Suppressor macrophage treated with lipopolysaccharide for 1 hour (primary cell): Measurements from ENCODE around the gene PCDHGA6.
"Not testable (repeated sequence)": the region's sequence is repeated elsewhere in the genome, so short reads cannot be mapped to it uniquely, and the experiment has no call there.

ENCODE experiments used
- DNase-seq, 3 donors: peaks; one replicate each; pipeline ENCODE4 v3.0.0-alpha.2; 2020 to 2022

Gene PCDHGA6

DNA sequence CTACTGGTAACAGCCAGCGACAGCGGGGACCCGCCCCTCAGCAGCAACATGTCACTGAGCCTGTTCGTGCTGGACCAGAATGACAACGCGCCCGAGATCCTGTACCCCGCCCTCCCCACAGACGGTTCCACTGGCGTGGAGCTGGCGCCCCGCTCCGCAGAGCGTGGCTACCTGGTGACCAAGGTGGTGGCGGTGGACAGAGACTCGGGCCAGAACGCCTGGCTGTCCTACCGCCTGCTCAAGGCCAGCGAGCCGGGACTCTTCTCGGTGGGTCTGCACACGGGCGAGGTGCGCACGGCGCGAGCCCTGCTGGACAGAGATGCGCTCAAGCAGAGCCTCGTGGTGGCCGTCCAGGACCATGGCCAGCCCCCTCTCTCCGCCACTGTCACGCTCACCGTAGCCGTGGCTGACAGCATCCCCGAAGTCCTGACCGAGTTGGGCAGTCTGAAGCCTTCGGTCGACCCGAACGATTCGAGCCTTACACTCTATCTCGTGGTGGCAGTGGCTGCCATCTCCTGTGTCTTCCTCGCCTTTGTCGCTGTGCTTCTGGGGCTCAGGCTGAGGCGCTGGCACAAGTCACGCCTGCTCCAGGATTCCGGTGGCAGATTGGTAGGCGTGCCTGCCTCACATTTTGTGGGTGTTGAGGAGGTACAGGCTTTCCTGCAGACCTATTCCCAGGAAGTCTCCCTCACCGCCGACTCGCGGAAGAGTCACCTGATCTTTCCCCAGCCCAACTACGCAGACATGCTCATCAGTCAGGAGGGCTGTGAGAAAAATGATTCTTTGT, 20.9 kb downstream of the PCDHGA6 start:
- not testable (repeated sequence) for DNase-seq

DNA sequence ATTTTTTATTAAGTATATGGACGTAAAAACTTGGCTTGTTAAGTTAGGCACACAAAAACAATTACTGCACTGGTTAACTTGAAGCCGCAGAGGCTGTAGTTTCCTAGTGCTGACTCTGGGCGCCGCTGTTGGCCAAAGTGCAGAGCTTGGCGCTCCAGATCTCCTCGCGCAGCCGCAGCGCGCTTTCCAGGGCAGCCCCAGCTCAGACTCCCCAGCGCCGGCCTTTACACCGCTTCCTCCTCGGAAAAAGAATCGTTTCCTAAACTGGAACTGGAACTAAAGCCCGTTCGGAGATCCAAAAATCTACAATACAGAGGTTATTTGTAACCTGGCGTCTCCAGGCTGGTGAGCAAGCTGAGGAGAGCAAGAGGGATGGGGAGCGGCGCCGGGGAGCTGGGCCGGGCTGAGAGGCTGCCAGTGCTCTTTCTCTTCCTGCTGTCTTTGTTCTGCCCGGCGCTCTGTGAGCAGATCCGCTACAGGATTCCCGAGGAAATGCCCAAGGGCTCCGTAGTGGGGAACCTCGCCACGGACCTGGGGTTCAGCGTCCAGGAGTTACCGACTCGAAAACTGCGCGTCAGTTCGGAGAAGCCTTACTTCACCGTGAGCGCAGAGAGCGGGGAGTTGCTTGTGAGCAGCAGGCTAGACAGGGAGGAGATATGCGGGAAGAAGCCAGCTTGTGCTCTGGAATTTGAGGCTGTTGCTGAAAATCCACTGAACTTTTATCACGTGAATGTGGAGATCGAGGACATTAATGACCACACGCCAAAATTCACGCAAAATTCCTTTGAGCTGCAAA, 24.3 kb downstream of the PCDHGA6 start, which contains the start of gene PCDHGB5:
PCDHGB5 (plus strand) TSS at position 192 of the 796 bp plus-strand sequence; CDS start at position 373, 181 bp downstream.
- DNase-seq, result peak; percentile 53 to 75 (median 72)

DNA sequence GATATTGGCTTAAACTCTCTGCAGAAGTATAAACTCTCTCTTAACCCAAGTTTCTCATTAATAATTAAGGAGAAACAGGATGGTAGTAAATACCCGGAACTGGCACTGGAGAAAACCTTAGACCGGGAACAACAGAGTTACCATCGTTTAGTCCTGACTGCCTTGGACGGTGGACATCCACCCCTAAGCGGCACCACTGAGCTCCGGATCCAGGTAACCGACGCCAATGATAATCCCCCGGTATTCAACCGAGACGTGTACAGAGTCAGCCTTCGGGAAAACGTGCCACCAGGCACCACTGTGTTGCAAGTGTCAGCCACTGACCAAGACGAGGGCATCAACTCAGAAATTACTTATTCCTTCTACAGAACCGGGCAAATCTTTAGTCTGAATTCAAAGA, 24.9 kb downstream of the PCDHGA6 start:
- no peak for DNase-seq

DNA sequence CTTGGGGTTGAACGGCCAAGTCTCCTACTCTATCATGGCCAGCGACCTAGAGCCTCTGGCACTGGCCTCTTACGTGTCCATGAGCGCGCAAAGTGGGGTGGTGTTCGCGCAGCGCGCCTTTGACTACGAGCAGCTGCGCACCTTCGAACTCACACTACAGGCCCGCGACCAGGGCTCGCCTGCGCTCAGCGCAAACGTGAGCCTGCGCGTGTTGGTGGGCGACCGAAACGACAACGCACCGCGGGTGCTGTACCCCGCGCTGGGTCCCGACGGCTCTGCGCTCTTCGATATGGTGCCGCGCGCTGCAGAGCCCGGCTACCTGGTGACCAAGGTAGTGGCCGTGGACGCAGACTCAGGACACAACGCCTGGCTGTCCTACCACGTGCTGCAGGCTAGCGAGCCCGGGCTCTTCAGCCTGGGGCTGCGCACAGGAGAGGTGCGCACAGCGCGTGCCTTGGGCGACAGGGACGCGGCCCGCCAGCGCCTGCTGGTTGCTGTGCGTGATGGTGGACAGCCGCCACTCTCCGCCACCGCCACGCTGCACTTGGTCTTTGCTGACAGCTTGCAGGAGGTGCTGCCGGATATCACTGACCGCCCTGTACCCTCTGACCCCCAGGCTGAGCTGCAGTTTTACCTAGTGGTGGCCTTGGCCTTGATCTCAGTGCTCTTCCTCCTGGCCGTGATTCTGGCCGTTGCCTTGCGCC, 26.0 kb downstream of the PCDHGA6 start:
- no peak for DNase-seq

DNA sequence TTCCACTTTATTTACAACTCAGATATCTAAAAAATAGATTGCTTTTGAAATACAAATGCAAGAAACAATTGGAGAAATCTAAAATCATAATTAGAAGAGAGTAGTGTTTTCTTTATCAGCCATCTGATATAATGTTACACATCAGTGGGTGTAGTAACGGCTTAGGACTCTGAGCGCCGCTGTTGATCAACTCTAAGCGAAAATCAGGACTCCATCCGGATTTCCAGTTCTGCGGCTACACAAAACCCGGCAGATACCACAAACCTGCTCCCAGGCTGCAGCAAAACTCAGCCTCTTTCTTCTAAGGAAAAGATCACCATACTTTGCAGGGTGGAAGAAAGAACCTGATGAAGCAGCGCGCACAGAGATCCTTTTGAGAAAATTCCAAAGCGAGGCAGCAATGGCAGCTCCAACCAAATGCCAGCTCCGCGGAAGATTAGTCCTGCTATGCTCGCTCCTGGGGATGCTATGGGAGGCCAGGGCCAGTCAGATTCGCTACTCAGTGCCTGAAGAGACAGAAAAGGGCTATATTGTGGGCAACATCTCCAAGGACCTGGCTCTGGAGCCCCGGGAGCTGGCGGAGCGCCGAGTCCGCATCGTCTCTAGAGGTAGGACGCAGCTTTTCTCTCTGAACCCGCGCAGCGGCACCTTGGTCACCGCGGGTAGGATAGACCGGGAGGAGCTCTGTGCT, 29.0 kb downstream of the PCDHGA6 start, which contains the start of gene PCDHGA9:
PCDHGA9 (plus strand) TSS at position 226 of the 691 bp plus-strand sequence; CDS start at position 401, 175 bp downstream.
- DNase-seq, result peak; percentile 34 to 47 (median 44)

DNA sequence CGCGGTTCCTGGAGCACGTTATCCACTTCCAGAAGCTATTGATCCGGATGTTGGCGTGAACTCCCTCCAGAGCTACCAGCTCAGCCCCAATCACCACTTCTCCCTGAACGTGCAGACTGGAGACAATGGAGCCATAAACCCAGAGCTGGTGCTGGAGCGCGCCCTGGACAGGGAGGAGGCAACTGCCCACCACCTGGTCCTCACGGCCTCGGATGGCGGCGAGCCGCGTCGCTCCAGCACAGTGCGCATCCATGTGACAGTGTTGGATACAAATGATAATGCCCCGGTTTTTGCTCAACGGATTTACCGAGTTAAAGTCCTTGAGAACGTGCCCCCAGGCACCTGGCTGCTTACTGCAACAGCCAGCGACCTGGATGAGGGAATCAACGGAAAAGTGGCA, 29.7 kb downstream of the PCDHGA6 start:
- no peak for DNase-seq

DNA sequence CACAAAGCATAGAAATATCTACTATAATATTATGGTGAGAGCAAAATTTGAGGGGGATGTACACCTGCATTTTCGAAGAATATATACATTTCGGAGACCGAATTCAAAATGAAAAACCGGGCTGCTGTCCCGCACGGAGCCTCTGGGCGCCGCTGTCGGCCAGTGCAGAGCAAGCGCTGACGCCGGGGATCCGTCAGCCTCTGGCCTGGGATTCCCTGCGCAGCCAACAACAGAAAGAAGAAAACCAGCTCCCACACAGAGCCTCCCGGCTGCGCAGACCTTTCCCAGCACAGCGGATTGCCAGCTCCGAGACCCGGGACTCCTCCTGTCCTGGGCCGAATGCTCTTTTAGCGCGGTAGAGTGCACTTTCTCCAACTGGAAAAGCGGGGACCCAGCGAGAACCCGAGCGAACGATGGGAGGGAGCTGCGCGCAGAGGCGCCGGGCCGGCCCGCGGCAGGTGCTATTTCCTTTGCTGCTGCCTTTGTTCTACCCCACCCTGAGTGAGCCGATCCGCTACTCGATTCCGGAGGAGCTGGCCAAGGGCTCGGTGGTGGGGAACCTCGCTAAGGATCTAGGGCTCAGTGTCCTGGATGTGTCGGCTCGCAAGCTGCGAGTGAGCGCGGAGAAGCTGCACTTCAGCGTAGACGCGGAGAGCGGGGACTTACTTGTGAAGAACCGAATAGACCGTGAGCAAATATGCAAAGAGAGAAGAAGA, 34.3 kb downstream of the PCDHGA6 start, which contains the start of gene PCDHGB6:
PCDHGB6 (plus strand) TSS at position 232 of the 716 bp plus-strand sequence; CDS start at position 414, 182 bp downstream.
- peak; percentile 61 to 84 (median 73) for DNase-seq

DNA sequence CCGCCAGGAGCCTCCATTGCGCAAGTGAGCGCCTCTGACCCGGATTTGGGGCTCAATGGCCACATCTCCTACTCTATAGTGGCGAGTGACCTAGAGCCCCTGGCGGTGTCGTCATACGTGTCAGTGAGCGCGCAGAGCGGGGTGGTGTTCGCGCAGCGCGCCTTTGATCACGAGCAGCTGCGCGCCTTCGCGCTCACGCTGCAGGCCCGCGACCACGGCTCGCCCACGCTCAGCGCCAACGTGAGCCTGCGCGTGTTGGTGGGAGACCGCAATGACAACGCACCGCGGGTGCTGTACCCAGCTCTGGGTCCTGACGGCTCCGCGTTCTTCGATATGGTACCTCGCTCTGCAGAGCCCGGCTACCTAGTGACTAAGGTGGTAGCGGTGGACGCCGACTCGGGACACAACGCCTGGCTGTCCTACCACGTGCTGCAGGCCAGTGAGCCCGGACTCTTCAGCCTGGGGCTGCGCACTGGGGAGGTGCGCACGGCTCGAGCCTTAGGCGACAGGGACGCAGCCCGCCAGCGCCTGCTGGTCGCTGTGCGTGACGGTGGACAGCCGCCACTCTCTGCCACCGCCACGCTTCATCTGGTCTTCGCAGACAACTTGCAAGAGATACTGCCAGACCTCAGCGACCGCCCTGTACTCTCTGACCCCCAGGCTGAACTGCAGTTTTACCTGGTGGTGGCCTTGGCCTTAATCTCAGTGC, 36.1 kb downstream of the PCDHGA6 start:
- DNase-seq, result no peak

DNA sequence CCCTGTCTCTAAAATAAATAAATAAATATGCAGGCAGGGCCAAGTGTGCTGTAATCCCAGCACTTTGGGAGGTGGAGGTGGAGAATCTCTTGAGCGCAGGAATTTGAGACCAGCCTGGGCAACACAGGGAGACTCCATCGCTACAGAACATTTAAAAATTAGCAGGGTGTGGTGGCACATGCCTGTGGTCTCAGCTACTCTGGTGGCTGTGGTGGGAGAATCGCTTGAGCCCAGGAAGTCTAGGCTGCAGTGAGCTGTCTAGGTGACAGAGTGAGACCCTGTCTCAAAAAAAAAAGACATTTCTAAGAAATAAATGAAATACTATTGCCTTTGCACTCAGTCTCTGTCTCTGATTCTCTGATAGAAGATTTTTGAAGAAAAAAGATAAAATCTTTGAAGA, 37.9 kb downstream of the PCDHGA6 start:
- no peak for DNase-seq

DNA sequence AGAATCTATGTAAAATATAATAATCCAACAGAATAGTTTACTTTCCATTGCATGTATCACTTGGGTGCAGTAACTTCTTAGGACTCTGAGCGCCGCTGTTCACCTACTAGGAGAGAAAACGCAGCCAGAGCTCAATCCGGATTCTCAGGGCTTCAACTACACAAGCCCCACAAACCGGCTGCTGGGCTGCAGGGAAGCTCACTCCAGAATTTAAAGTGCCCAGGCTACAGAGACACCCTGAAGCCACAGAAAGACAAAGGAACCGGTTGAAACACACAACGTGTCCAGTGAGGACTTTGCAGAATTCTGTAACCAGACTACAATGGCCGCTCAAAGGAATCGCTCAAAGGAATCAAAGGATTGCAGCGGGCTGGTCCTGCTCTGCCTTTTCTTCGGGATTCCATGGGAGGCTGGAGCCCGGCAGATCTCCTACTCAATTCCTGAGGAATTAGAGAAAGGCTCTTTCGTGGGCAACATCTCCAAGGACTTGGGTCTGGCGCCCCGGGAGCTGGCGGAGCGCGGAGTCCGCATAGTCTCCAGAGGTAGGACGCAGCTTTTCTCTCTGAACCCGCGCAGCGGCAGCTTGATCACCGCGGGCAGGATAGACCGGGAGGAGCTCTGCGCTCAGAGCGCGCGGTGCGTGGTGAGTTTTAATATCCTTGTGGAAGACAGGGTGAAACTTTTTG, 39.3 kb downstream of the PCDHGA6 start, which contains the start of gene PCDHGA10:
PCDHGA10 (plus strand) TSS at position 134 of the 686 bp plus-strand sequence; CDS start at position 323, 189 bp downstream.
- peak; percentile 77 to 79 (median 79) for DNase-seq

DNA sequence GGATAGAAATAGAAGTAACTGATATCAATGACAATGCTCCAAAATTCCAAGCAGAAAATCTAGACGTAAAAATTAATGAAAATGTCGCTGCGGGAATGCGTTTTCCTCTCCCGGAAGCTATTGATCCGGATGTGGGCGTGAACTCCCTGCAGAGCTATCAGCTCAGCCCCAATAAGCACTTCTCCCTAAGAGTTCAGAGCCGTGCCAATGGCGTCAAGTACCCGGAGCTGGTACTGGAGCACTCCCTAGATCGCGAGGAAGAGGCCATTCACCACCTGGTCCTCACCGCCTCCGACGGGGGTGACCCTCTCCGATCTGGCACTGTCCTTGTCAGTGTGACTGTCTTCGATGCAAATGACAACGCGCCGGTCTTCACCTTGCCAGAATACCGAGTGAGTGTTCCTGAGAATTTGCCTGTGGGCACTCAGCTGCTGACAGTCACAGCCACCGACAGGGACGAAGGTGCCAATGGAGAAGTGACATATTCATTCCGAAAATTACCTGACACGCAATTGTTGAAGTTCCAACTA, 39.9 kb downstream of the PCDHGA6 start:
- DNase-seq, result no peak

DNA sequence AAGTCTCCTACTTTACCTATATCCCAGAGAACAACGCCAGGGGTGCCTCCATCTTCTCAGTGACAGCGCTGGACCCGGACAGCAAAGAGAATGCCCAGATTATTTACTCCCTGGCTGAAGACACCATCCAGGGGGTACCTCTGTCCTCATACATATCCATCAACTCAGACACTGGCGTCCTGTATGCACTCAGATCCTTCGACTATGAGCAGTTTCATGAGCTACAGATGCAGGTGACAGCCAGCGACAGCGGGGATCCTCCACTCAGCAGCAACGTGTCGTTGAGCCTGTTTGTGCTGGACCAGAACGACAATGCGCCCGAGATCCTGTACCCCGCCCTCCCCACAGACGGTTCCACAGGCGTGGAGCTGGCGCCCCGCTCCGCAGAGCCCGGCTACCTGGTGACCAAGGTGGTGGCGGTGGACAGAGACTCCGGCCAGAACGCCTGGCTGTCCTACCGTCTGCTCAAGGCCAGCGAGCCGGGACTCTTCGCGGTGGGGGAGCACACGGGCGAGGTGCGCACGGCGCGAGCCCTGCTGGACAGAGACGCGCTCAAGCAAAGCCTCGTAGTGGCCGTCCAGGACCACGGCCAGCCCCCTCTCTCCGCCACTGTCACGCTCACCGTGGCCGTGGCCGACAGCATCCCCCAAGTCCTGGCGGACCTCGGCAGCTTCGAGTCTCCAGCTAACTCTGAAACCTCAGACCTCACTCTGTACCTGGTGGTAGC, 41.0 kb downstream of the PCDHGA6 start:
- not testable (repeated sequence) for DNase-seq

DNA sequence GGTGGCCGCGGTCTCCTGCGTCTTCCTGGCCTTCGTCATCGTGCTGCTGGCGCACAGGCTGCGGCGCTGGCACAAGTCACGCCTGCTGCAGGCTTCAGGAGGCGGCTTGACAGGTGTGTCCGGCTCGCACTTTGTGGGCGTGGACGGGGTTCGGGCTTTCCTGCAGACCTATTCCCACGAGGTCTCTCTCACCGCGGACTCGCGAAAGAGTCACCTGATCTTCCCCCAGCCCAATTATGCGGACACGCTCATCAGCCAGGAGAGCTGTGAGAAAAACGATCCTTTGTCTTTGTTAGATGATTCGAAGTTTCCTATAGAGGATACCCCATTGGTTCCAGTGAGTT, 41.6 kb downstream of the PCDHGA6 start:
- not testable (repeated sequence) for DNase-seq

DNA sequence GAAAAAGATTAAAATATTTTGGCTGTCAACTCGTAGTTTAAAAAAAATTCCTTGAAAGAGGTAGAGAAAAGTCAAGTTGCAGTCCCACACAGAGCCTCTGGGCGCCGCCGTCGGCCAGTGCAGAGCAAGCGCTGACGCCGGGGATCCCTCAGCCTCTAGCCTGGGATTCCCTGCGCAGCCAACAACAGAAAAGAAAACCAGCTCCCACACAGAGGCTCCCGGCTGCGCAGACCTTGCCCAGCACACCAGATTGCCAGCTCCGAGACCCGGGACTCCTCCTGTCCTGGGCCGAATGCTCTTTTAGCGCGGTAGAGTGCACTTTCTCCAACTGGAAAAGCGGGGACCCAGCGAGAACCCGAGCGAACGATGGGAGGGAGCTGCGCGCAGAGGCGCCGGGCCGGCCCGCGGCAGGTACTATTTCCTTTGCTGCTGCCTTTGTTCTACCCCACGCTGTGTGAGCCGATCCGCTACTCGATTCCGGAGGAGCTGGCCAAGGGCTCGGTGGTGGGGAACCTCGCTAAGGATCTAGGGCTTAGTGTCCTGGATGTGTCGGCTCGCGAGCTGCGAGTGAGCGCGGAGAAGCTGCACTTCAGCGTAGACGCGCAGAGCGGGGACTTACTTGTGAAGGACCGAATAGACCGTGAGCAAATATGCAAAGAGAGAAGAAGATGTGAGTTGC, 43.9 kb downstream of the PCDHGA6 start, which contains the start of gene PCDHGB7:
PCDHGB7 (plus strand) TSS at position 184 of the 679 bp plus-strand sequence; CDS start at position 367, 183 bp downstream.
- DNase-seq, result peak; percentile 87 to 94 (median 93)

DNA sequence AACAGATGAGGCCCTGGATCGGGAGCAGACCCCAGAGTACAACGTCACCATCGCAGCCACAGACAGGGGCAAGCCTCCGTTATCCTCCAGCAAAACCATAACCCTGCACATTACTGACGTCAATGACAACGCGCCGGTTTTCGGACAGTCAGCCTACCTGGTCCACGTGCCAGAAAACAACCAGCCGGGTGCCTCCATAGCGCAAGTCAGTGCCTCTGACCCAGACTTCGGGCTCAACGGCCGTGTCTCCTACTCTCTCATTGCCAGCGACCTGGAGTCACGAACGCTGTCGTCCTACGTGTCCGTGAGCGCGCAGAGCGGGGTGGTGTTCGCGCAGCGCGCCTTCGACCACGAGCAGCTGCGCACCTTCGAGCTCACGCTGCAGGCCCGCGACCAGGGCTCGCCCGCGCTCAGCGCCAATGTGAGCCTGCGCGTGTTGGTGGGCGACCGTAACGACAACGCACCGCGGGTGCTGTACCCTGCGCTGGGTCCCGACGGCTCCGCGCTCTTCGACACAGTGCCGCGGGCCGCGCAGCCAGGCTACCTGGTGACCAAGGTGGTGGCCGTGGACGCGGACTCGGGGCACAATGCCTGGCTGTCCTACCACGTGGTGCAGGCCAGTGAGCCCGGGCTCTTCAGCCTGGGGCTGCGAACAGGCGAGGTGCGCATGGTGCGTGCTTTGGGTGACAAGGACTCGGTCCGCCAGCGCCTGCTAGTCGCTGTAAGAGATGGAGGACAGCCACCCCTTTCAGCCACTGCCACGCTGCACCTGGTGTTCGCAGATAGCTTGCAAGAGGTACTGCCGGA, 45.6 kb downstream of the PCDHGA6 start:
- DNase-seq, result no peak

DNA sequence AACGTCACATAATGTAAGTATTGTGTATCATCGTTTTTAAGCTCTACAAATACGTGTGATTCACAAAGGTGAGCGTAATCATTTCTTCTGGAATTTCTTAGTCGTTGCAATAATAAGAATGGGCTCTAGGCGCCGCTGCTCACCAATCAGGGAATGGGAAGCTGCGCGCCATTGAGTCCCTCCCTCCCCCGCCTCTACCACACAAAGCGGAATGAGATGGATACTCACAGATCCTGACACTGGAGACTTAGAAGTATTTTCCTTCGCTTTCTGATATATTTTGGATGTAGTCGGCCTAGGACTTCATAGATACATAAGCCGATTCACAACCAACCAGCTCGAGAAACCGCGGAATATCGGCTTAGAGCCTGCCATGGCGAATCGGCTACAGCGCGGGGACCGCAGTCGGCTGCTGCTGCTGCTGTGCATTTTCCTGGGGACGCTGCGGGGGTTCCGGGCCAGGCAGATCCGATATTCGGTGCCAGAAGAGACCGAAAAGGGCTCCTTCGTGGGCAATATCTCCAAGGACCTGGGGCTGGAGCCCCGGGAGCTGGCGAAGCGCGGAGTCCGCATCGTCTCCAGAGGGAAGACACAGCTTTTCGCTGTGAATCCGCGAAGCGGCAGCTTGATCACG, 47.3 kb downstream of the PCDHGA6 start, which contains the start of gene PCDHGA11:
PCDHGA11 (plus strand) TSS at position 197 of the 634 bp plus-strand sequence; CDS start at position 374, 177 bp downstream.
- peak; percentile 81 to 88 (median 88) for DNase-seq

DNA sequence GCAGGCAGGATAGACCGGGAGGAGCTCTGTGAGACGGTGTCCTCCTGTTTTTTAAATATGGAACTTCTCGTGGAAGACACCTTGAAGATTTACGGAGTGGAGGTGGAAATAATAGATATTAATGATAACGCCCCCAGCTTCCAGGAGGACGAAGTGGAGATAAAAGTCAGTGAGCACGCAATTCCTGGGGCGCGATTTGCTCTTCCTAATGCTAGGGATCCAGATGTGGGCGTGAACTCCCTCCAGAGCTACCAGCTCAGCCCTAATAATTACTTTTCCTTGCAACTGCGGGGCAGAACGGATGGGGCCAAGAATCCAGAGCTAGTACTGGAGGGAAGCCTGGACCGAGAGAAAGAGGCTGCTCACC, 47.8 kb downstream of the PCDHGA6 start:
- DNase-seq, result no peak
